GM15510 (cell line): ENCODE measurements around the gene POU2AF1.

Source experiments
- POLR2A ChIP-seq: IDR thresholded peaks from 3 replicates; pipeline ENCODE4 v1.6.1; 2011; ENCODE audit warnings: borderline replicate concordance; ENCODE audit not compliant: insufficient read length; ENCODE audit errors: extremely low read depth

POU2AF1 gene

DNA sequence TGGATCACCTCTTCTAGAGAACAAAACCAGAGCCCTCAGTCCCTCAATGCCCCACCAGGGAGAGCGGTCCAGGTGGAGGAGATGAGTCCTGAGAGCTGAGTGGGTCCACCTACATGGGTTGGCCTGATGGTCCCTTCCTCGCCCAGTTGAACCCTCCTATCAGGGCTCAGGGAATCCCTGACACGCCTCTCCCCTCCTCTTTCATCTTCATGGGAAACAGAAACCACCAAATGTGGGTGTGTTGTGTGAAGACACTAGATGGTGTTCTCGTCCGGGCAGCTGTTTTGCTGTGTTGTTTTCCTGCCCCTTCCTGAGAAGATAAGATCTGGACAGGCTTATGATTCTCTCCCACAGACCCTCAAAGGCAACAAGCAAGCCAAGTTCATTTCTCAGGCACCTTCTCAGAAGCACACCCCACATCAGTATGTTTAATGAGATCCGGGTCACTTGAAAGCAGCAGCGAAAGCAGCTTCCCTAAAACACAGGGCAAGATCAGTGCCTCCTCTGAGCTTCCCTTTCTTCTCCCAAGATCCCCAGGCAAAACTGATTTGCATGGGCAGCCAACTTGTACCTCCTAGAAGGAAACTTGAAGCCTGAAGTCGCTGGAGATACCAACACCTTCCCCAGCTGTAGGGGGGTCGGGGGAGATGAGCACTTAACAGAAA lies 35.3 kb upstream of the POU2AF1 start:
- peak; percentile 50 for TF ChIP-seq POLR2A

DNA sequence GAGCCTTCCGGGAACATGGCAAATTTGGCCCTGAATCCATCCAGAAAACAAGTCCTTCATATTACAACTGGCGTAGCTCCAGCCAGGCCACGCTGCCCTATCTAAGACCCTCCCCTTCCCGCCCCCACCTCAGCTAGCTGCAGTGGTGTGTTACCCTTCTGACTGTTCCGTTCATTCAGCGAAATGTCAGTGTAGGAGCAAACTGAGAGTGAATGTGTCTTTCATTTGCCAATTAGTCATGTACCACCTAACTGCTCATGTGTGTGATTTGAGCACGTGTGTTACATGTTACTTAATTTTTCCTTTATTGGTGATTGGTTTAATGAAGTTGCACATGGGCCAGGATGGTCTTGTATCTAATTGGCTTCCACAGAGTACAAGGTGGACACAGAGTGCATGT lies 34.8 kb upstream of the POU2AF1 start:
- TF ChIP-seq POLR2A: no peak

DNA sequence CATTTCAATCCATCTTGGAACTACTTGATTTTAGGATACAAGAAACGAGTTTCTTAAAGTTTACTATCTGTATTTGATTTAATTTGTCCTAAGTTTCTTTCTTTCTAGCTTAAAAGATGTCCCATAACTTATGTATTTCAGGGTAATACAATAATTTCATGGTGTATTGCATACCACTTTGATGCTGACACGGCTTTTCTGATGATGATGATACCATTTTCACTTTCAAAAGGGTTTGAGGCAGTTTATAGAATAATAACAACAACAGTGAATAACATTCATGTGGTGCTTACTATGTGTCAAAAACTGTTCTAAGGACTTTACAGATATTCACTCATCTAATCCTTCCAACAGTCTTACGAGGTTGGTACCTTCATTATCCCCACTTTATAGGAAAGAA lies 33.2 kb upstream of the POU2AF1 start:
- TF ChIP-seq POLR2A: no peak

DNA sequence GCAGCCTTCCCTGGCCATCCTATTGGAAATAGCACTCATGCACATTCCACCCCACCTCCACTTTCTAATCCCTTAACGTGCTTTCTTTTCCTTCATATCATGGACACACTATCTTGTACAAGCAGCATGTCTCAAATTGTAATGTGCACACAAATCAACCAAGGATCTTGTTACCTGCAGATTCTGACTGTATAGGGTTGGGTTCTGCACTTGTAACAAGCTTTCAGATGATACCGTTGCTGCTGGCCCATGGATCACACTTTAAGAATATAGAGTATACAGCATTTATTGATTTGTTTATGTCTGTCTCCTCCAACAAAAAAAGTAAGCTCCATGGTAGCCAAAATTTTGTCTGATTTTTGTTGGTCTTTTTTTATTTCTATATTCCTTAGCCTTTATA lies 32.4 kb upstream of the POU2AF1 start:
- no peak for TF ChIP-seq POLR2A

DNA sequence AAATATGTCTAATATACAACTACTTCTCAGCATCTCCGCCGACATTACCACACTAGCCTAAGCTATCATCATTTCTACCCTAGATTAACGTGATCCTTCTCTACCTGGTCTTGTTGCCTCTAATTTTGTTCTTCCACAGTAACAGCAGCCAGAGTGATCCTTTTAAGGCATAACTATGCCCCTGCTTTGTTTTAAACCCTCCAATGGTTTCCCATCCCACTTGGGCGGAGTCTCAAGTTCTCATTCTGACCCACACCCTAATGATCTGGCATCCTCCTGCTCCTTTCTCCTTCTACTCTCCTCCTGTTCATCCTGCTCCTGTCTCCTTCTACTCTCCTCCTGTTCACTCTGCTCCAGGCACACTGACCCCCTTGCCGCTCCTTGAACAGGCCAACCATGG lies 31.9 kb upstream of the POU2AF1 start:
- no peak for TF ChIP-seq POLR2A

DNA sequence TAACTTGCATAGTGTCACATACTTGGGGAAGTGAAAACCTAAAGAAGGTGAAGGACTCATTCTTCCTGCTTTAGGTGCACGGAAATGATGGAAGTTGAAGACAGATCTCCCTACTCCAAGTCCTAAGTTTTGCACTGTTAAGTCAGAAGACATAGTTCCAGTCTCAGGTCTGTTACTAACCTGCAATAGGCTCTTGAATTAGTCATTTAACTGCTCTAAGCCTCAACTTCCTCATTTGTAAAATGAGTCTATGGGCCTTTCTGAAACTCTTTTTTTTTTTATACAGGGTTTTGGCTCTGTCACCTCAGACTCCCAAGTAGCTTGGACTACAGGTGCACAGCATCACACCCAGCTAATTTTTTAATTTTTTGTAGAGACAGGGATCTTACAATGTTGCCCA lies 30.8 kb upstream of the POU2AF1 start:
- no peak for TF ChIP-seq POLR2A

DNA sequence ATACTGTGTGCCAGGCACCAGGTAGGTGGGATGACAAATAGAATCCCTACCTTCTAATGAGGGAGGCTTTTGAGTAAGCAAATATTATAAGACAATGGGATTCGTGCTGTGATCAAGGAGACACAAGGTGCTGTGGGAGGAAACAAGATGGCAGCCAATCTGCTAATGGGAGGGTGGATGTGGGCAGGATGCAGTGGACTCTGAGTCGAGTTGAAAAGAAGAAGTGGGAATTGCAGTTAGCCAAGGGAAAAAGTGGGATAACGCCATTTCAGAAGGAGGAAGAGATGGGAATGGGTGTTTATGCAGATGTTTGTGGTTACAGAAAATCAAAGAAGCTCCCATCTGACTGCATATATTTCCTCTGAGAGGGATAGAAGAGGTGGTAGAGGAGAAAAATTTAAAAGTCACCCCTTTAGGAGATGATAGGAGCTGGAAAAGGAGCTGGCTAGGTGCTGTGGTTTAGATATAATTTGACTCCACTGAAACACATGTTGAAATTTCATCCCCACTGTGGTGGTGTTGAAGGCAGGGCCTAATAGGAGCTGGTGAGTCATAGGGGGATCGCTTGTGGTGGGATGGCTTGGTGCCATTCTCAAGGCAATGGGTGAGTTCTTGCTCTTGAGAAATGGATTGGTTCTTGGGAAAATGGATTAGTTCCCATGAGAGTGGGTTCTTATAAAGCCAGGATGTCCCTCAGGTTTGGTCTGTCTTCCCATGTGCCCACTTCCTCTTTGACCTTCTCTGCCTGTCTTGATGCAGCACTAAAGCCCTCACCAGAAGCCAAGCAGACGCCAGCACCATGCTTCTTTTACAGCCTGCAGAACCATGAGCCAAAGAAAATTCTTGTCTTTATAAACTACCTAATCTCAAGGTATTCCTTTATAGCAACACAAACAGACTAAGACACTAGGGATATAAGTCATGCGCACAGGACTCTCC lies 30.0 kb upstream of the POU2AF1 start:
- no peak for TF ChIP-seq POLR2A

DNA sequence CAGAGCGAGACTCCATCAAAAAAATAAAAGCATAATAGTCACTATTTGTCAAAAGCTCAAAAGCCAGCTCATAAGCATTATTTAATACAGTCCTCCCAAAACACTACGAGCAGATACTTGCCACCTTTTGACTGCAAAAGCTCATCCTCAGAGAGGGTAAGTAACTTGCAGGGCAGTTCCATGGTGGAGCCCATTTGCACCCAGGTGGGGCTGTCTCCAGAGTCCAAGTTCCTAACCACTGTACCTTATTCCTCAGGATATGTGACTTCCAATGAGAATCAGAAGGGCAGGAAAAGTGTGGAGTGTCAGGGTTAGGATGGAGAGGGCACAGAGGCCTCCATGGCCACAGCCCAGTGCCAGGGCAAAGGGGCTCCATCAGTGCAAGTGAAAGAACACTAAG lies 28.6 kb upstream of the POU2AF1 start:
- no peak for TF ChIP-seq POLR2A

DNA sequence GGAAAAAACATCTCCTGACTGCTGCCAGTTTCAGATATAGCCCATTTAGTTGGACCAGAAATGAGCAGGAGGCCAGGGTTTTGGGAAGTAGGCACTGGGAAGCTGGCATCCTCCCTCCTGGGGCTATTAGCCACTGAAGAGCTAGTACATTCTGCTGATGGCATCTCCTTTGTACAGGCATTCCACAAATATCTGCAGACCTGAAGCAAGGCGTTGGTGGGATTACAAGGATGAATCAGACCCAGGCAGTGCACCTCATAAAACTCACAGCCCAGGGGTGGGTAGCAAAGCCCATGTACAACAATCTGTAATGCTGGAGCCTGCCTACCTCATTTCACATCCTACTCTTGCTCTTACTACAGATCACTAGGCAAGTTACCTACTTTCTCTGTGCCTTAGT lies 27.5 kb upstream of the POU2AF1 start:
- TF ChIP-seq POLR2A: no peak

DNA sequence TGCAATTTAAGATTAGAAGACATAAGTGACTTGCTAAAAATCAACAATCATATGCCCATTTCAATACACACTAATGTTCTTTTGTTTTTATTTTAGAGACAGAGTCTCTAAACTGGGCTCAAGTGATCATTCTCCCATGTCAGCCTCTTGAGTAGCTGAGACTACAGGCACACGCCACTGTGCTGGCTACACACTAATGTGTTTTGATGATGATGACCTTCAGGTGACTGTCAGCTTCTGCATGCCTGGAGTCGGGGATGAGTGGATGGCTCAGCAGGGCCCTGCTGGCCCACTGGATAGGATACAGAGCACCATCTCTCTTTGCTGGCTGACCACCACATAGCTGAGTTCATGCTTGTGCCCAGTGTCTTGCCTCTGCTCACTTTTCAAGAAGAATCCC lies 27.0 kb upstream of the POU2AF1 start:
- TF ChIP-seq POLR2A: no peak

DNA sequence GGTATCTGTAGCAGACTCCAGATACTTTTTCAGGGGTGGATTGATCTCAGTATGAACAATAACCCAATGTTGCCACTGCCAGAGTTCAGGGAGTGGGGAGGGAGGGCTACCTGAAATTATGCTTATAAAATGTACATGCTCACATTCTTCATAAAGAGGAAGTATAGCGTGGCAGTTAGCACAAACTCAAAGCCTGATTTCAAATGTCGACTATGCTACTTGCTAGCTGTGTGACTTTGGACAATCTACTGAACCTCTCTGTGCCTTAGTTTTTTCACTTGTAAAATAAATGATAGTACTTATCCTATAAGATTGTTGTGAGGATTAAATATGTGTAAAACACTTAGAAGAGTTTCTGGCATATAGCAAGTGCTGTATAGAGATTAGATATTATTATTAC lies 26.5 kb upstream of the POU2AF1 start:
- no peak for TF ChIP-seq POLR2A

DNA sequence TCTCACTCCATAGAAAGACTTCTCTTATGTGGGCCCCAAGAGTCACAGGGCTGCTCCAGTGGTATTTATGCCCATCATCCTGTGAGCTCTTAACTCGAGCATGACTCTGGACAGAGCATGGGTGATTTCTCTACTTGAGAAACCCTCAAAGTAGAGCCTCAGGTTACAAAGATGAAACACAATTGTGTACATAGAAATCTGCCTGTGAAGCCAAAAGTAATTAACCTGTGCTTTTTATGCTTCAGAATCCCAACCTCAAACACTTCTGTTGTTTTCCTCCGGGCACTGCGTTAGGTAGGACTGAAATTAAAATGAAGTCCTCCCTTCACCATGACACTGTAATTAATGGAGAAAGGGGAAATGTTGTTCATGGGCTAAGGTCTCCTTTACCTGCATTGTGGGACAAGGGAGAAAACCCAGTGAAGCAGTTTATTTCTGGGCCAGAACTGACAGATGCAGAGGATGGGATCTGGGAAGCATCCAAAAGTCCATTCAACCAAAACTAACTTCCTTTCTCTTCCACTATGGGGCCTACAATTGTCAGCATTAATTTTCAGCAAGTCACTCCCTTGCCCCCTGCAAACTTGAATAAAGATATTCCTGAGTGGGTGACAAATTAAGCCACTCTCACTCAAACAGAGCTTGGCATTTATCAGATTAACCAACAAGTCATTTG lies 24.1 kb upstream of the POU2AF1 start:
- TF ChIP-seq POLR2A: no peak

DNA sequence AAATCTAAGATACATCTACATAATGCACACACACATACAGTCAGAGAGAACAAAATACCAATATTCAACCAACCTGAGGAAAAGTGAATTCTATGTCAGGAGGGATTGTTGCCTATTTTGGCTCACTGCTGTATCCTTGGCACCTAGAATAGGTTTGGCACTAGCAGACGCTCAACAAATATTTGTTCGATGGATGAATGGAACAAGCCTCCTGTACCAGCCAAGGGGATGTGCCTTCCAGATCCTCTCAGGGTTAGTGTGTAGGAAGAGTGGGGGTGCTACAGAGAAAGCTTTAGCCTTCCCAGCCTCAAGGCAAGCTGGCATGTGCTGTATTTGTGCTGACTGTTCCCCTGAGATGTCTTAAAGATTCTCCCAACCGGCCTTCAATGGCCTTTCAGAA lies 23.3 kb upstream of the POU2AF1 start:
- no peak for TF ChIP-seq POLR2A

DNA sequence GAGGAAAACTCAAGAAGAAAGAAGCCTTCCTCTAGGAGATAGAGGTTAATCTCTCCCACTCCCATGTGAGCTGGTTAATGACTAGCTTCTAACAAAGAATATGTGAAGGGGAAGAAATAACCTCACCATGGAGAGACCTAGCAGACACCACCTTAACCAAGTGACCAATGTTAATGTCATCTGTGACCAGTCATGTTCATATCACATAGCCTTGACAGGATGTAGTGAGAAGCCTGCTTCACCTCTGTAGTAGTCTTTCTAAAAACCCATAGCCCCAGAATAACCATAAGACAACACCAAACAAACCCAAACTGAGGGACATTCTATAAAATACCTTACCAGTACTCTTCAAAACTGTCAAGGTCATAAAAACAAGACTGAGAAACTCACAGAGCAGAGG lies 21.5 kb upstream of the POU2AF1 start:
- TF ChIP-seq POLR2A: no peak
